Measurements from ENCODE around the gene UBC. TPM values are rescaled to one million over a fixed set of nuclear protein-coding genes. Genes with fewer than 3 reads are reported as not detected.
A peak's percentile ranks its signal among the peaks of the same experiment; 100 is the strongest.

UBC gene
- total RNA-seq, 2 donors from 2014 or later, result 938 to 1,145 TPM

GRCh38 chr12:124870515-124870914 lies 43.9 kb downstream of the UBC start:
- TF ChIP-seq CTCF (IDR thresholded peaks at IDR 0.05), result no peak
- Histone ChIP-seq H3K9me3 (no peaks in the 10 kb centered on the region), H3K27ac (no peak overlapping the region), H3K27me3 (no peaks in the 10 kb centered on the region), H3K4me1 (no peaks in the 10 kb centered on the region), H3K36me3 (no peaks in the 10 kb centered on the region), H3K4me3 (no peak overlapping the region)
- DNase-seq (ENCODE audit: low spot score), result no peak

GRCh38 chr12:124869059-124869665 lies 45.3 kb downstream of the UBC start:
- no peaks in the 10 kb centered on the region for H3K9me3 ChIP-seq
- H3K4me3 ChIP-seq, result peak overlapping the region in 1 of 2 donors; percentile 6
- no peak for DNase-seq (ENCODE audit: low spot score)
- H3K27me3 ChIP-seq, result no peaks in the 10 kb centered on the region
- H3K4me1 ChIP-seq, result peaks cover 0 to 3% of the 10 kb centered on the region in 2 donors
- H3K27ac ChIP-seq, result peak overlapping the region in 1 of 2 donors; percentile 36
- no peaks in the 10 kb centered on the region for H3K36me3 ChIP-seq
- no peak for TF ChIP-seq CTCF (IDR thresholded peaks at IDR 0.05)

GRCh38 chr12:124868252-124869058 lies 46.0 kb downstream of the UBC start:
- Histone ChIP-seq H3K9me3 (no peaks in the 10 kb centered on the region), H3K4me1 (peaks cover 0 to 7% of the 10 kb centered on the region in 2 donors), H3K4me3 (peak overlapping the region in 1 of 2 donors; percentile 6), H3K27ac (peak overlapping the region in 1 of 2 donors; percentile 36), H3K27me3 (no peaks in the 10 kb centered on the region), H3K36me3 (no peaks in the 10 kb centered on the region)
- DNase-seq (ENCODE audit: low spot score), result no peak
- no peak for TF ChIP-seq CTCF (IDR thresholded peaks at IDR 0.05)

- peaks cover 0 to 17% of the 10 kb centered on the region in 2 donors for H3K4me1 ChIP-seq
- no peaks in the 10 kb centered on the region for H3K36me3 ChIP-seq
- no peak overlapping the region for H3K27ac ChIP-seq
- H3K4me3 ChIP-seq, result no peak overlapping the region
- no peaks in the 10 kb centered on the region for H3K9me3 ChIP-seq
- no peak for DNase-seq (ENCODE audit: low spot score)
- TF ChIP-seq CTCF (IDR thresholded peaks at IDR 0.05), result no peak
- no peaks in the 10 kb centered on the region for H3K27me3 ChIP-seq
Measured at GRCh38 chr12:124867401-124867930, 47.0 kb downstream of the UBC start.

GRCh38 chr12:124866883-124867400 lies 47.5 kb downstream of the UBC start:
- no peaks in the 10 kb centered on the region for H3K36me3 ChIP-seq
- no peak overlapping the region for H3K27ac ChIP-seq
- H3K4me3 ChIP-seq, result no peak overlapping the region
- no peak for DNase-seq (ENCODE audit: low spot score)
- no peaks in the 10 kb centered on the region for H3K27me3 ChIP-seq
- H3K4me1 ChIP-seq, result peaks cover 0 to 23% of the 10 kb centered on the region in 2 donors
- H3K9me3 ChIP-seq, result no peaks in the 10 kb centered on the region
- no peak for TF ChIP-seq CTCF (IDR thresholded peaks at IDR 0.05)

All from right atrium auricular region (tissue), 2 donors.